ENCODE data around the gene ZNF582. TPM values are rescaled to one million over a fixed set of nuclear protein-coding genes. Genes with fewer than 3 reads are reported as not detected.

ZNF582 gene
- total RNA-seq, 4 donors from 2014 or later: 3.1 to 5.2 (median 4.7) TPM

DNA sequence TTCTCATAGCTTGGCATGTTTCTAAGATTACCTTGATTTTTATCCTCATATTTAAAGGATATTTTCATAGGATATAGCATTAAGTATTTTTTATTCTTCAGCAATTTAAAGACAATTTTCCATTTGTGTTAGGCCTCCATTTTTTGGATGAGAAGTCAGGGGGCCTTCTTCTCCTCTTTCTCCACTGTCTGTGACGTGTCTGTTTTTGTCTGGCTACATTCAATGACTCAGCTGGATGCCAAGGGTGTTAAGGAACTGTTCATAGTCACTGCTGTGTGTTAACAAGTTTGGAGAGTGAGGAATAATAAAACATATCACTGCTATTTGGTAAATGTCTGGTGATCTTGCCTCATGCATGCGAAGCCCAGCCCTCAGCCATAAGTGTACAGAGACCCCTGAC, 36.4 kb downstream of the ZNF582 start:
- TF ChIP-seq CTCF (IDR thresholded peaks at IDR 0.05): no peak
- H3K4me1 ChIP-seq: no peaks in the 10 kb centered on the region
- WGBS, 2 donors: 60 to 74% methylated on average over 2 of the region's 2 CpGs
- H3K27ac ChIP-seq: no peak overlapping the region
- peaks cover 0 to 41% (median 10%) of the 10 kb centered on the region in 4 donors for H3K9me3 ChIP-seq
- no peaks in the 10 kb centered on the region for H3K27me3 ChIP-seq
- DNase-seq (ENCODE audit: low spot score in 2 of 2): no peak
- peaks cover 0 to 17% (median 0%) of the 10 kb centered on the region in 3 donors for H3K36me3 ChIP-seq
- no peak overlapping the region for H3K4me3 ChIP-seq

DNA sequence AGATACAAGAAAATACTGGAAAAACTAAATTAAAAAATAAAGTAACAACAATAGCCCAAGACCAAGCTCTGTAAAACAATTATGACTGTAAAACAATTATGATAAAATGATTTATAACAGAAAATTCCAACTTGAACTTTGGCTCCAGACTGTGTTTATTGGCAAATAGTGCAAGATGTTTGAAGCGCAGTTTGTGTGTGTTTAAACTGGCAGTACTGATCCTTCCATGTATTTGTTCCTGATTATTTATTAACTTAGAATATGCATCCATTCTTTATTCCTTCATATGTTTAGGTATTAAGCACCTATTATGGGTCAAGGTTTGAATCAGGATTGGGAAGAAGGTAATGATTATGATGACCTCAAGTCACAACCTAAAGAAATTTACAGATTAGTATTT, 37.8 kb downstream of the ZNF582 start:
- no peak for DNase-seq (ENCODE audit: low spot score in 2 of 2)
- Histone ChIP-seq H3K27me3 (no peaks in the 10 kb centered on the region), H3K4me3 (no peak overlapping the region), H3K36me3 (peaks cover 0 to 3% (median 0%) of the 10 kb centered on the region in 3 donors), H3K4me1 (no peaks in the 10 kb centered on the region), H3K9me3 (peaks cover 0 to 27% (median 7%) of the 10 kb centered on the region in 4 donors), H3K27ac (no peak overlapping the region)
- 76 to 88% methylated on average over 1 of the region's 1 CpG for WGBS, 2 donors
- no peak for TF ChIP-seq POLR2A (IDR thresholded peaks at IDR 0.05)
- no peak for TF ChIP-seq EP300 (IDR thresholded peaks at IDR 0.05)
- TF ChIP-seq CTCF (IDR thresholded peaks at IDR 0.05): no peak

DNA sequence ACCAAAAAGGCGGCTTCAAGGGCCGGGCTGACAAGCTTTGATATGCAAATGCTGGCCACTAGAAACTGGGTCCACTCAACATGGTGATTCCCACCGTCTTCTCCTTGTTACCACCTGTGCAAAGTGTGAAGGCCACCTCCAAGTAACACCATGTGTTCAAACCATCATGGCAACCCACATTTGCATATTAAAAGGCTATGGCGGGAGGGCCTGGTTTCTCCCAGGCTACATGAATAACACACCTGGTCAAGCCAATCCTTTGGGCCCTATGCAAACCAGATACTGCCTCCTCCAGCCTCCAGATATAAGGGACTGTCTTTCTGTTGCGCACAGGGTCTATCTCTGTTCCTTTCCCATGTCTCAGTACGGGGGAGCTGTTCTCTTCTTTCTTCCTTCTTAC, 42.1 kb downstream of the ZNF582 start:
- H3K4me1 ChIP-seq: no peaks in the 10 kb centered on the region
- no peak overlapping the region for H3K27ac ChIP-seq
- H3K27me3 ChIP-seq: no peaks in the 10 kb centered on the region
- H3K9me3 ChIP-seq: no peaks in the 10 kb centered on the region
- H3K4me3 ChIP-seq: no peak overlapping the region
- H3K36me3 ChIP-seq: peaks cover 0 to 3% (median 0%) of the 10 kb centered on the region in 3 donors
- 76 to 81% methylated on average over 6 of the region's 6 CpGs for WGBS, 2 donors
- TF ChIP-seq EP300 (IDR thresholded peaks at IDR 0.05) (no peak), POLR2A (IDR thresholded peaks at IDR 0.05) (no peak), CTCF (IDR thresholded peaks at IDR 0.05) (no peak)
- no peak for DNase-seq (ENCODE audit: low spot score in 2 of 2)

DNA sequence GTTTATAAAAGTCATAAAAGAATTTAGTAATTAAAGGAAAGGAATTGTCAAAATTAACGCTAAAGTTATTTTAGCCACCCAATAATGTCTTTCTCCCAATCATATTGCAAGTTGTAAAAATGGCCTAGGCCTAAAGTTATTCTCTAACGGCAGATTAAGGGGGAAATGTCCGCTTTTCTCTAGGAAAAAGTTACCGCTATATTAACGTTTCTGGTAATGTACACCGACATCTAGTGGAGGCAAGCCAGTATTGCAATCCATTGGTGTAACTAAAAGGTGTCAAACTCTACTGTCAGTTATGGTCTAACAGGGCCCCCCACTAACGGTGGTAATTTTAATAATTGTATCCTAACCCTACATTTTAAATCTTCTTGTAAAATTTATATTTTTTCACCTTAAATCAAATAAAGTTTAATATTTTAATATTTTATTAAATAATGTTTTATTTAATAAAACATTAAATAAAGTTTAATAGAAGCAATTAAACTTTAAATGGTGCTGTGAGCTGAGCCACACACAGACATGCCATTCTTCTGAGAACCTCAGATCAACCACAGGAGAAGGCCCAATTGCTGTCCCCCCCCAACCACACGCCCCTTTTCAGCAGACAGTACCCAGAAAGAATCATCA, 42.8 kb downstream of the ZNF582 start:
- DNase-seq (ENCODE audit: low spot score in 2 of 2): peak in 1 of 2 donors; percentile 74
- TF ChIP-seq POLR2A (IDR thresholded peaks at IDR 0.05) (no peak), CTCF (IDR thresholded peaks at IDR 0.05) (peak; percentile 57 to 76 (median 68)), EP300 (IDR thresholded peaks at IDR 0.05) (no peak)
- no peak overlapping the region for H3K27ac ChIP-seq
- peaks cover 0 to 3% (median 0%) of the 10 kb centered on the region in 3 donors for H3K36me3 ChIP-seq
- no peak overlapping the region for H3K4me3 ChIP-seq
- no peaks in the 10 kb centered on the region for H3K4me1 ChIP-seq
- 16 to 19% methylated on average over 8 of the region's 8 CpGs for WGBS, 2 donors
- H3K9me3 ChIP-seq: no peaks in the 10 kb centered on the region
- H3K27me3 ChIP-seq: no peaks in the 10 kb centered on the region

DNA sequence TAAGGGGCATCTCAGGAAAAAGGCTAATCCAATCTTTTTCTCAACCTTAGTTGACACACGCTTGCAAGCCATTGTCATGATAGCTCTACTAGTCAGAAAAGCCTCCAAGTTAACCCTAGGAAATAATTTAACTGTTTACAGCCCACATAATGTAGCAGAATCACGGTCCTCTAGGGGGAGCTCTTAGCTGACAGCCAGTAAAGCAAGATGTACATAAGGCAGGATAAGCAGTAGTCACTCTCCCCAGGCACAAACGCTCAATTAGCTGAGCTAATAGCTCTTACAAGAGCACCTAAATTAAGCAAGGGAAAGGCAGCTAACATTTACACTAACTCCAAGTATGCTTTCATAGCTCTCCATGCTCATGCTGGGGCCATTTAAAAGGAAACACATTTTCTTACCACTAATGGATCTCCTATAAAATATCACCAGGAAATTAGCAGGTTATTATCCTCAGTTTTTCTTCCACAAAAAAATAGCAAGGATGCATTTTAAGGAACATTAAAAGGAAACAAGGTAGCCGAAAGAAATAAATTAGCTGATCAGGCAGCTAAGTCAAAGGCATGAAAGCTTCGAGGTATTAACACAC, 45.0 kb downstream of the ZNF582 start:
- 57 to 60% methylated on average over 5 of the region's 5 CpGs for WGBS, 2 donors
- no peak for DNase-seq (ENCODE audit: low spot score in 2 of 2)

More for the DNA sequence above, 45.0 kb downstream of the ZNF582 start:
- TF ChIP-seq POLR2A (IDR thresholded peaks at IDR 0.05): no peak
- TF ChIP-seq CTCF (IDR thresholded peaks at IDR 0.05): no peak
- TF ChIP-seq EP300 (IDR thresholded peaks at IDR 0.05): no peak
- Histone ChIP-seq H3K4me3 (no peak overlapping the region), H3K27ac (no peak overlapping the region), H3K27me3 (no peaks in the 10 kb centered on the region), H3K9me3 (peaks cover 0 to 2% (median 0%) of the 10 kb centered on the region in 4 donors), H3K36me3 (peaks cover 0 to 3% (median 0%) of the 10 kb centered on the region in 3 donors), H3K4me1 (no peaks in the 10 kb centered on the region)
